Astrocyte (in vitro differentiated cells and primary cell): ENCODE measurements around the gene PIM3.

Source experiments
- CTCF ChIP-seq: IDR thresholded peaks from 2 replicates; pipeline ENCODE4 v1.5.1; 2011; ENCODE audit warnings: low read depth, mild to moderate bottlenecking, inconsistent platforms, low read length, moderate library complexity; ENCODE audit not compliant: insufficient read depth
- EZH2 ChIP-seq: IDR thresholded peaks from 2 replicates; pipeline ENCODE4 v1.6.1; 2012; ENCODE audit warnings: mild to moderate bottlenecking, low read length, inconsistent platforms; ENCODE audit not compliant: insufficient read depth

GRCh38 chr22:49935561-49935960 lies 25.0 kb upstream of the PIM3 start:
- no peak for TF ChIP-seq CTCF
- no peak for TF ChIP-seq EZH2
